Measurements from ENCODE around the gene FOXK1.

Gene FOXK1

DNA sequence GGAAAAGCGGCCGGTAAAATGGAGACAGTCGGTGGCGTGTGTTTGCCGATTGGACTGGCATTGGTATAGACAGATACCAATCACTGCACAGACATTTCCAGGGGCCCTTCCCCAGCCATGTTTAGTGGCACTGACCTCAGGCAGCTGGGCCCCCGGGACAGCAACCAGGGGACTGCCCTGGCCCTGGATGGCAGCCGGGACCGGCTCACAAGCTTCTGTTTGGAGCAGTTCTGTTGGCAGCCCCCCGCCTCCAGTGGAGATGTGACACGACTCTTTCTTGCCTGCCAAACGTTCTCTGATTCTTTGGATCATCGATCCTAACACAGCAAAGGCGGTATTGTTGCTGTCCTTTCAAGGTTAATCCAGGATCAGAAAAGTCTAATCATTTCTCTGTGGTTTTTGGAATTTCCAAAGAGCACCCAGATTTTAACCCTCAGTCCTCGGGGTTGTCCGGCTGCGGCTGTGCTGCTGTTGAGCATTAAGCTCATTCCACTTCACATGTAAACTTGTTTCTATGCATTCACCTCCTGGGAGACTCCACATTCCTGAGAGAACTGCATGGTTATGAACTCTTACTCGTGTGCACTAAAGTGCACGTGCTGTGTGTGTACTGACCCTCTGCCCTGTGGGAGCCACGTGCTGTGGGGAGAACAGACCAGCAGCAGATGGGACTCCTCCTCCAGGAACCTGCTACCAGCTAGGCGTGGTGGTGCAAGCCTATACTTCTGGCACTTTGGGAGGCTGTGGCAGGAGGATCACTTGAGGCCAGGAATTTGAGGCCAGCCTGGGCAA lies 46.0 kb downstream of the FOXK1 start:
- Histone ChIP-seq H3K27me3 (ENCODE audit: insufficient read depth, poor library complexity, severe bottlenecking) (no peaks in the 10 kb centered on the region), H3K27ac (replicated peaks) (no peak overlapping the region), H3K4me3 (replicated peaks; ENCODE audit: insufficient read depth, low read length) (no peak overlapping the region)
- no peak for TF ChIP-seq POLR2AphosphoS5 (IDR thresholded peaks at IDR 0.05; ENCODE audit: low read depth)
- no peak for TF ChIP-seq GABPA (IDR thresholded peaks at IDR 0.05; ENCODE audit: low read depth)
- TF ChIP-seq, protein P1, sequence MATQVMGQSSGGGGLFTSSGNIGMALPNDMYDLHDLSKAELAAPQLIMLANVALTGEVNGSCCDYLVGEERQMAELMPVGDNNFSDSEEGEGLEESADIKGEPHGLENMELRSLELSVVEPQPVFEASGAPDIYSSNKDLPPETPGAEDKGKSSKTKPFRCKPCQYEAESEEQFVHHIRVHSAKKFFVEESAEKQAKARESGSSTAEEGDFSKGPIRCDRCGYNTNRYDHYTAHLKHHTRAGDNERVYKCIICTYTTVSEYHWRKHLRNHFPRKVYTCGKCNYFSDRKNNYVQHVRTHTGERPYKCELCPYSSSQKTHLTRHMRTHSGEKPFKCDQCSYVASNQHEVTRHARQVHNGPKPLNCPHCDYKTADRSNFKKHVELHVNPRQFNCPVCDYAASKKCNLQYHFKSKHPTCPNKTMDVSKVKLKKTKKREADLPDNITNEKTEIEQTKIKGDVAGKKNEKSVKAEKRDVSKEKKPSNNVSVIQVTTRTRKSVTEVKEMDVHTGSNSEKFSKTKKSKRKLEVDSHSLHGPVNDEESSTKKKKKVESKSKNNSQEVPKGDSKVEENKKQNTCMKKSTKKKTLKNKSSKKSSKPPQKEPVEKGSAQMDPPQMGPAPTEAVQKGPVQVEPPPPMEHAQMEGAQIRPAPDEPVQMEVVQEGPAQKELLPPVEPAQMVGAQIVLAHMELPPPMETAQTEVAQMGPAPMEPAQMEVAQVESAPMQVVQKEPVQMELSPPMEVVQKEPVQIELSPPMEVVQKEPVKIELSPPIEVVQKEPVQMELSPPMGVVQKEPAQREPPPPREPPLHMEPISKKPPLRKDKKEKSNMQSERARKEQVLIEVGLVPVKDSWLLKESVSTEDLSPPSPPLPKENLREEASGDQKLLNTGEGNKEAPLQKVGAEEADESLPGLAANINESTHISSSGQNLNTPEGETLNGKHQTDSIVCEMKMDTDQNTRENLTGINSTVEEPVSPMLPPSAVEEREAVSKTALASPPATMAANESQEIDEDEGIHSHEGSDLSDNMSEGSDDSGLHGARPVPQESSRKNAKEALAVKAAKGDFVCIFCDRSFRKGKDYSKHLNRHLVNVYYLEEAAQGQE (IDR thresholded peaks at IDR 0.05; ENCODE audit: insufficient replicate concordance, low read depth): no peak
- TF ChIP-seq, protein P2, sequence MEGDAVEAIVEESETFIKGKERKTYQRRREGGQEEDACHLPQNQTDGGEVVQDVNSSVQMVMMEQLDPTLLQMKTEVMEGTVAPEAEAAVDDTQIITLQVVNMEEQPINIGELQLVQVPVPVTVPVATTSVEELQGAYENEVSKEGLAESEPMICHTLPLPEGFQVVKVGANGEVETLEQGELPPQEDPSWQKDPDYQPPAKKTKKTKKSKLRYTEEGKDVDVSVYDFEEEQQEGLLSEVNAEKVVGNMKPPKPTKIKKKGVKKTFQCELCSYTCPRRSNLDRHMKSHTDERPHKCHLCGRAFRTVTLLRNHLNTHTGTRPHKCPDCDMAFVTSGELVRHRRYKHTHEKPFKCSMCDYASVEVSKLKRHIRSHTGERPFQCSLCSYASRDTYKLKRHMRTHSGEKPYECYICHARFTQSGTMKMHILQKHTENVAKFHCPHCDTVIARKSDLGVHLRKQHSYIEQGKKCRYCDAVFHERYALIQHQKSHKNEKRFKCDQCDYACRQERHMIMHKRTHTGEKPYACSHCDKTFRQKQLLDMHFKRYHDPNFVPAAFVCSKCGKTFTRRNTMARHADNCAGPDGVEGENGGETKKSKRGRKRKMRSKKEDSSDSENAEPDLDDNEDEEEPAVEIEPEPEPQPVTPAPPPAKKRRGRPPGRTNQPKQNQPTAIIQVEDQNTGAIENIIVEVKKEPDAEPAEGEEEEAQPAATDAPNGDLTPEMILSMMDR (IDR thresholded peaks at IDR 0.05; ENCODE audit: insufficient read depth, low read length): no peak
- no peak for TF ChIP-seq SPI1 (IDR thresholded peaks at IDR 0.05; ENCODE audit: borderline replicate concordance, low read depth)
- DNase-seq (ENCODE audit: low read depth in 1 of 2, low spot score in 1 of 2): no peak

DNA sequence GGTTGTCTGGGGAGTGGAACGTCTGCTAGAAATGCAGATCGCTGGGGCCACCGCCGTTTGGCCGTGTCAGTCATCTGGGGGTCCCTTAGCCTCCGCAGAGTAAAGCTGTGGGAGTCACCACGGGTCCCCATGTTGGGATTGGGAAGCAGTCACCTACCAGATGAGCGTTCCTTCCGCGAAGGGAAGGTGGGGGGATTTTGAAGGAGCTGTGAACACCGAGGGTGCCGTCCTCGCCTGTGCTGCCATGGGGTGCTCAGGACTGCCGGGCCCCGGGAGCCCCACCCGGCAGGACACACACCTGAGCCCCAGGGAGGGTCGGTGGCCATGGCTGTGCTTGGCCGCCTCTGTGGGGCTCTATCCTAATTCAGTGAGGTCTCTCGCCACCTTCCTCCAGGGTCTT lies 47.2 kb downstream of the FOXK1 start:
- H3K4me3 ChIP-seq (replicated peaks; ENCODE audit: insufficient read depth, low read length): no peak overlapping the region
- TF ChIP-seq POLR2AphosphoS5 (IDR thresholded peaks at IDR 0.05; ENCODE audit: low read depth): no peak
- TF ChIP-seq, protein P2 (IDR thresholded peaks at IDR 0.05; ENCODE audit: insufficient read depth, low read length): no peak
- TF ChIP-seq GABPA (IDR thresholded peaks at IDR 0.05; ENCODE audit: low read depth): no peak
- TF ChIP-seq SPI1 (IDR thresholded peaks at IDR 0.05; ENCODE audit: borderline replicate concordance, low read depth): no peak
- TF ChIP-seq, protein P1 (IDR thresholded peaks at IDR 0.05; ENCODE audit: insufficient replicate concordance, low read depth): no peak
- no peaks in the 10 kb centered on the region for H3K27me3 ChIP-seq (ENCODE audit: insufficient read depth, poor library complexity, severe bottlenecking)
- no peak overlapping the region for H3K27ac ChIP-seq (replicated peaks)
- no peak for DNase-seq (ENCODE audit: low read depth in 1 of 2, low spot score in 1 of 2)

DNA sequence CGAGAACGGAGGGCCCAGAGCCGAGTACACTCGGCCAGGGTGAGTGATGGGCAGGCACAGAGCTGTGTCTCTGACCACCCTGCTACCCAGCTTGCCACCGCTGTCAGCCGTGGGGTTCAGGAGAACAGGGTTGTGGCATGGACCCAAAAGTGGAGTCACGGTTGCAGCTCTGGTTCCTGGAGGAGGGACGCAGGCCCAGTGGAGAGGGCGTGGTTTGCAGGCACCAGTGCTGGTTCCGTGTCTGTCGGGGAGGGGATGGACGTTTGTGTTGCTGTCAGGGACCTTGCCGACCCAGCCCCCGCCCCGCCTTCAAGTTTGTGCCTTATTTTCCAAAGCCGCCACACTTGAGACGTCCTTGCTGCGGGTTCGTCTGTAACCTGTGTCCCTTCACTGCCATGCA lies 48.2 kb downstream of the FOXK1 start:
- no peak overlapping the region for H3K27ac ChIP-seq (replicated peaks)
- no peak for TF ChIP-seq SPI1 (IDR thresholded peaks at IDR 0.05; ENCODE audit: borderline replicate concordance, low read depth)
- no peaks in the 10 kb centered on the region for H3K27me3 ChIP-seq (ENCODE audit: insufficient read depth, poor library complexity, severe bottlenecking)
- DNase-seq (ENCODE audit: low read depth in 1 of 2, low spot score in 1 of 2): no peak
- no peak overlapping the region for H3K4me3 ChIP-seq (replicated peaks; ENCODE audit: insufficient read depth, low read length)

DNA sequence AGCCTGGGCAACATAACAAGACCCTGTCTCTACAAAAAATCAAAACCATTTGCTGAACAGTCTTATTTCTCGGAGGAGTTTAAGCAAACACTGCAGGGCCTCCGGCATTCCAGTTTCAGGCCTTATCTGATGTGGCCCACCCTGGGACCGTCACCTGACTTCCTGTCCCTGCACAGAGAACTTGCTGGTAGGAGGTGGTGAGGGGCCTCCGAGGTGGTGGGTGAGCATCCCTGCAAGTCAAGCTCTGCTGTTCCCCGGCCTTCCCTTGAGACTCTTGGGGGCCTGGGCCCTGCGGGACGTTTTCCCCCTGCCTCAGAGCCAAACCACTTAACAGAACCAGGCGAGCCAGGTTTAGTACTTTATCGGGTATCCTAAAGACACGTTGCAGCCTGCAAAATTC lies 48.9 kb downstream of the FOXK1 start:
- TF ChIP-seq, protein P2 (IDR thresholded peaks at IDR 0.05; ENCODE audit: insufficient read depth, low read length): no peak
- TF ChIP-seq GABPA (IDR thresholded peaks at IDR 0.05; ENCODE audit: low read depth) (no peak), POLR2AphosphoS5 (IDR thresholded peaks at IDR 0.05; ENCODE audit: low read depth) (no peak), SPI1 (IDR thresholded peaks at IDR 0.05; ENCODE audit: borderline replicate concordance, low read depth) (no peak)
- TF ChIP-seq, protein P1 (IDR thresholded peaks at IDR 0.05; ENCODE audit: insufficient replicate concordance, low read depth): no peak
- H3K27ac ChIP-seq (replicated peaks): no peak overlapping the region

More for the DNA sequence above, 48.9 kb downstream of the FOXK1 start:
- no peak for DNase-seq (ENCODE audit: low read depth in 1 of 2, low spot score in 1 of 2)
- Histone ChIP-seq H3K4me3 (replicated peaks; ENCODE audit: insufficient read depth, low read length) (no peak overlapping the region), H3K27me3 (ENCODE audit: insufficient read depth, poor library complexity, severe bottlenecking) (no peaks in the 10 kb centered on the region)
